ENCODE measurements around the gene LAMA2.

LAMA2 gene

GRCh38 chr6:129033180-129033579 lies 150.2 kb downstream of the LAMA2 start:
- TF ChIP-seq EP300 (IDR thresholded peaks at IDR 0.05; ENCODE audit: borderline replicate concordance) (no peak), EGR1 (IDR thresholded peaks at IDR 0.05) (no peak), ZBTB7A (IDR thresholded peaks at IDR 0.05; ENCODE audit: low read depth) (no peak), TEAD4 (IDR thresholded peaks at IDR 0.05) (no peak), NFIC (IDR thresholded peaks at IDR 0.05) (no peak), FOXM1 (IDR thresholded peaks at IDR 0.05; ENCODE audit: borderline replicate concordance, low read depth) (no peak), CEBPB (IDR thresholded peaks at IDR 0.05) (no peak), YY1 (IDR thresholded peaks at IDR 0.05; ENCODE audit: low read depth) (no peak), TCF12 (IDR thresholded peaks at IDR 0.05; ENCODE audit: low read depth) (no peak), CREB1 (IDR thresholded peaks at IDR 0.05; ENCODE audit: low read depth) (no peak), RAD21 (IDR thresholded peaks at IDR 0.05; ENCODE audit: low read depth) (no peak), TAF1 (IDR thresholded peaks at IDR 0.05; ENCODE audit: low read depth) (no peak), REST (IDR thresholded peaks at IDR 0.05; ENCODE audit: low read depth) (no peak)
- TF ChIP-seq, protein P1, sequence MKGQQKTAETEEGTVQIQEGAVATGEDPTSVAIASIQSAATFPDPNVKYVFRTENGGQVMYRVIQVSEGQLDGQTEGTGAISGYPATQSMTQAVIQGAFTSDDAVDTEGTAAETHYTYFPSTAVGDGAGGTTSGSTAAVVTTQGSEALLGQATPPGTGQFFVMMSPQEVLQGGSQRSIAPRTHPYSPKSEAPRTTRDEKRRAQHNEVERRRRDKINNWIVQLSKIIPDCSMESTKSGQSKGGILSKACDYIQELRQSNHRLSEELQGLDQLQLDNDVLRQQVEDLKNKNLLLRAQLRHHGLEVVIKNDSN (IDR thresholded peaks at IDR 0.05): no peak
- TF ChIP-seq, protein P2, sequence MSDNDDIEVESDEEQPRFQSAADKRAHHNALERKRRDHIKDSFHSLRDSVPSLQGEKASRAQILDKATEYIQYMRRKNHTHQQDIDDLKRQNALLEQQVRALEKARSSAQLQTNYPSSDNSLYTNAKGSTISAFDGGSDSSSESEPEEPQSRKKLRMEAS (IDR thresholded peaks at IDR 0.05): no peak

GRCh38 chr6:129033581-129033980 lies 150.6 kb downstream of the LAMA2 start:
- TF ChIP-seq RAD21 (IDR thresholded peaks at IDR 0.05; ENCODE audit: low read depth) (no peak), FOXM1 (IDR thresholded peaks at IDR 0.05; ENCODE audit: borderline replicate concordance, low read depth) (no peak), TEAD4 (IDR thresholded peaks at IDR 0.05) (no peak), TCF12 (IDR thresholded peaks at IDR 0.05; ENCODE audit: low read depth) (no peak), TAF1 (IDR thresholded peaks at IDR 0.05; ENCODE audit: low read depth) (no peak), ZBTB7A (IDR thresholded peaks at IDR 0.05; ENCODE audit: low read depth) (no peak), EP300 (IDR thresholded peaks at IDR 0.05; ENCODE audit: borderline replicate concordance) (no peak), NFIC (IDR thresholded peaks at IDR 0.05) (no peak), CREB1 (IDR thresholded peaks at IDR 0.05; ENCODE audit: low read depth) (no peak), REST (IDR thresholded peaks at IDR 0.05; ENCODE audit: low read depth) (no peak), EGR1 (IDR thresholded peaks at IDR 0.05) (no peak)
- TF ChIP-seq, protein P1 (IDR thresholded peaks at IDR 0.05): no peak
- TF ChIP-seq, protein P2 (IDR thresholded peaks at IDR 0.05): no peak

- TF ChIP-seq EGR1 (IDR thresholded peaks at IDR 0.05) (no peak), TCF12 (IDR thresholded peaks at IDR 0.05; ENCODE audit: low read depth) (no peak), YY1 (IDR thresholded peaks at IDR 0.05; ENCODE audit: low read depth) (no peak), RAD21 (IDR thresholded peaks at IDR 0.05; ENCODE audit: low read depth) (no peak), NFIC (IDR thresholded peaks at IDR 0.05) (no peak), CREB1 (IDR thresholded peaks at IDR 0.05; ENCODE audit: low read depth) (no peak), FOXM1 (IDR thresholded peaks at IDR 0.05; ENCODE audit: borderline replicate concordance, low read depth) (no peak), ZBTB7A (IDR thresholded peaks at IDR 0.05; ENCODE audit: low read depth) (no peak), TEAD4 (IDR thresholded peaks at IDR 0.05) (no peak), EP300 (IDR thresholded peaks at IDR 0.05; ENCODE audit: borderline replicate concordance) (no peak)
- TF ChIP-seq, protein P2 (IDR thresholded peaks at IDR 0.05): no peak
Observed at GRCh38 chr6:129041563-129041962, 158.6 kb downstream of the LAMA2 start.

- TF ChIP-seq FOXM1 (IDR thresholded peaks at IDR 0.05; ENCODE audit: borderline replicate concordance, low read depth) (no peak), RAD21 (IDR thresholded peaks at IDR 0.05; ENCODE audit: low read depth) (no peak), EP300 (IDR thresholded peaks at IDR 0.05; ENCODE audit: borderline replicate concordance) (no peak), NFIC (IDR thresholded peaks at IDR 0.05) (no peak), ZBTB7A (IDR thresholded peaks at IDR 0.05; ENCODE audit: low read depth) (no peak), TAF1 (IDR thresholded peaks at IDR 0.05; ENCODE audit: low read depth) (no peak), EGR1 (IDR thresholded peaks at IDR 0.05) (no peak), YY1 (IDR thresholded peaks at IDR 0.05; ENCODE audit: low read depth) (no peak), TCF12 (IDR thresholded peaks at IDR 0.05; ENCODE audit: low read depth) (no peak), REST (IDR thresholded peaks at IDR 0.05; ENCODE audit: low read depth) (no peak), CREB1 (IDR thresholded peaks at IDR 0.05; ENCODE audit: low read depth) (no peak), TEAD4 (IDR thresholded peaks at IDR 0.05) (no peak), CEBPB (IDR thresholded peaks at IDR 0.05) (no peak)
- TF ChIP-seq, protein P1 (IDR thresholded peaks at IDR 0.05): no peak
- TF ChIP-seq, protein P2 (IDR thresholded peaks at IDR 0.05): no peak
Observed at GRCh38 chr6:129046526-129046925, 163.6 kb downstream of the LAMA2 start.
